Body of pancreas (tissue), 4 donors: ENCODE measurements around the gene TPK1. TPM values are rescaled to one million over a fixed set of nuclear protein-coding genes. Genes with fewer than 3 reads are reported as not detected.

ENCODE experiments used
- ATAC-seq: fragments of 150-250 bp; one replicate; pipeline ENCODE4 v1.9.1; 2016
- DNase-seq, 4 donors: peaks; one replicate each; pipeline ENCODE4 v3.0.0-alpha.2; 2019
- H3K27ac ChIP-seq, 4 donors: fragments of 200-600 bp; sonication (generic); 1 replicate in 3 of 4; 2 replicates in 1 of 4; pipeline versions ENCODE4 v1.5.1 to v1.6.1; 2016 to 2019; ENCODE audit warnings: mild to moderate bottlenecking in 1 of 4, mixed read lengths in 1 of 4, moderate library complexity in 1 of 4
- H3K27me3 ChIP-seq, 2 donors: fragments of 200-600 bp; sonication (generic); one replicate each; pipeline ENCODE4 v1.6.0; 2016; ENCODE audit warnings: mild to moderate bottlenecking in 1 of 2
- H3K36me3 ChIP-seq, 2 donors: fragments of 200-600 bp; sonication (generic); replicated peaks in 1 of 2; 2 replicates each; pipeline ENCODE4 v1.5.1; 2016; ENCODE audit warnings: low read depth in 2 of 2; ENCODE audit not compliant: insufficient read depth in 1 of 2
- H3K4me1 ChIP-seq: fragments of 200-600 bp; sonication (generic); one replicate; pipeline ENCODE4 v1.6.0; 2016
- H3K4me3 ChIP-seq, 2 donors: fragments of 200-600 bp; sonication (generic); 1 replicate in 1 of 2; 2 replicates in 1 of 2; pipeline ENCODE4 v1.5.1; 2016 to 2019
- H3K9me3 ChIP-seq, 3 donors: fragments of 200-600 bp; sonication (generic); 1 replicate in 2 of 3; 2 replicates in 1 of 3; pipeline ENCODE4 v1.5.1; 2016
- CTCF ChIP-seq, 7 experiments: fragments of 450-650 bp in 4 of 7; fragments of 200-600 bp in 3 of 7; sonication (generic) in 3 of 7; IDR thresholded peaks; one replicate each; pipeline ENCODE4 v1.5.1; 2016 to 2019; ENCODE audit warnings: antibody characterized with exemption in 7 of 7
- POLR2A ChIP-seq, 3 donors: fragments of 450-650 bp; IDR thresholded peaks; one replicate each; pipeline ENCODE4 v1.6.1; 2016; ENCODE audit warnings: antibody characterized with exemption in 3 of 3, mild to moderate bottlenecking in 2 of 3
- WGBS, 2 donors: methylation state at CpG; one replicate each; pipeline ENCODE4 v1.1.5; 2017; 5-methylcytosine and 5-hydroxymethylcytosine counted together
- intact Hi-C: fragments of 100-400 bp; cut with DNase I; formaldehyde crosslinking; loops from one replicate; pipeline ENCODE4 v1.15.1; 2023
- total RNA-seq, 2 donors: library from RNA; depleted of rRNA; stranded (reverse); fragments of >200 nt; gene quantifications; one replicate each; pipeline ENCODE4 v1.1.0, GENCODE V29; 2016

TPK1 gene
- total RNA-seq, 2 donors from 2014 or later: 0.66 to 1.3 TPM

- 75 to 78% methylated on average over 4 of the region's 4 CpGs for WGBS, 2 donors
- H3K27ac ChIP-seq: no peak overlapping the region
- no peaks in the 10 kb centered on the region for H3K36me3 ChIP-seq
- peaks cover 11% of the 10 kb centered on the region for H3K4me1 ChIP-seq
- ATAC-seq: no peak
- H3K9me3 ChIP-seq: no peaks in the 10 kb centered on the region
- no peak for DNase-seq
- no peaks in the 10 kb centered on the region for H3K27me3 ChIP-seq
- intact Hi-C loops: no loop called here
- H3K4me3 ChIP-seq: no peak overlapping the region
- TF ChIP-seq CTCF (IDR thresholded peaks at IDR 0.05): no peak
- TF ChIP-seq POLR2A (IDR thresholded peaks at IDR 0.05): no peak
Observed at GRCh38 chr7:144821067-144821466, 14.8 kb downstream of the TPK1 start.

GRCh38 chr7:144820552-144820951 lies 15.3 kb downstream of the TPK1 start:
- TF ChIP-seq CTCF (IDR thresholded peaks at IDR 0.05): no peak
- TF ChIP-seq POLR2A (IDR thresholded peaks at IDR 0.05): no peak
- DNase-seq: no peak
- Histone ChIP-seq H3K27ac (no peak overlapping the region), H3K4me1 (peaks cover 11% of the 10 kb centered on the region), H3K27me3 (no peaks in the 10 kb centered on the region), H3K9me3 (no peaks in the 10 kb centered on the region), H3K36me3 (no peaks in the 10 kb centered on the region), H3K4me3 (no peak overlapping the region)
- intact Hi-C loops: no loop called here
- no peak for ATAC-seq

GRCh38 chr7:144819566-144819965 lies 16.3 kb downstream of the TPK1 start:
- intact Hi-C loops: no loop called here
- no peaks in the 10 kb centered on the region for H3K27me3 ChIP-seq
- H3K27ac ChIP-seq: no peak overlapping the region
- H3K4me1 ChIP-seq: peaks cover 11% of the 10 kb centered on the region
- H3K4me3 ChIP-seq: no peak overlapping the region
- H3K36me3 ChIP-seq: no peaks in the 10 kb centered on the region
- H3K9me3 ChIP-seq: no peaks in the 10 kb centered on the region
- TF ChIP-seq CTCF (IDR thresholded peaks at IDR 0.05): no peak
- no peak for TF ChIP-seq POLR2A (IDR thresholded peaks at IDR 0.05)
- 75 to 96% methylated on average over 1 of the region's 1 CpG for WGBS, 2 donors
- DNase-seq (no peak), ATAC-seq (no peak)

GRCh38 chr7:144818511-144818910 lies 17.3 kb downstream of the TPK1 start:
- H3K36me3 ChIP-seq: no peaks in the 10 kb centered on the region
- H3K4me3 ChIP-seq: no peak overlapping the region
- DNase-seq (no peak), ATAC-seq (no peak)
- peaks cover 11% of the 10 kb centered on the region for H3K4me1 ChIP-seq
- TF ChIP-seq POLR2A (IDR thresholded peaks at IDR 0.05) (no peak), CTCF (IDR thresholded peaks at IDR 0.05) (no peak)
- intact Hi-C loops: no loop called here
- WGBS, 2 donors: 73 to 79% methylated on average over 4 of the region's 4 CpGs
- H3K27me3 ChIP-seq: no peaks in the 10 kb centered on the region
- H3K27ac ChIP-seq: no peak overlapping the region
- no peaks in the 10 kb centered on the region for H3K9me3 ChIP-seq

- DNase-seq: no peak
- ATAC-seq: no peak
- H3K9me3 ChIP-seq: no peaks in the 10 kb centered on the region
- H3K27ac ChIP-seq: no peak overlapping the region
- intact Hi-C loops: no loop called here
- WGBS, 2 donors: 71% methylated on average over 3 of the region's 3 CpGs
- H3K36me3 ChIP-seq: no peaks in the 10 kb centered on the region
- H3K4me1 ChIP-seq: peaks cover 2% of the 10 kb centered on the region
- H3K27me3 ChIP-seq: no peaks in the 10 kb centered on the region
- no peak overlapping the region for H3K4me3 ChIP-seq
- TF ChIP-seq POLR2A (IDR thresholded peaks at IDR 0.05) (no peak), CTCF (IDR thresholded peaks at IDR 0.05) (no peak)
Observed at GRCh38 chr7:144817001-144817400, 18.9 kb downstream of the TPK1 start.
